ENCODE data around the gene PRR20G. TPM values are rescaled to one million over a fixed set of nuclear protein-coding genes. Genes with fewer than 3 reads are reported as not detected.

PRR20G gene
- polyA plus RNA-seq, 6 donors from 2014 or later = not detected

DNA sequence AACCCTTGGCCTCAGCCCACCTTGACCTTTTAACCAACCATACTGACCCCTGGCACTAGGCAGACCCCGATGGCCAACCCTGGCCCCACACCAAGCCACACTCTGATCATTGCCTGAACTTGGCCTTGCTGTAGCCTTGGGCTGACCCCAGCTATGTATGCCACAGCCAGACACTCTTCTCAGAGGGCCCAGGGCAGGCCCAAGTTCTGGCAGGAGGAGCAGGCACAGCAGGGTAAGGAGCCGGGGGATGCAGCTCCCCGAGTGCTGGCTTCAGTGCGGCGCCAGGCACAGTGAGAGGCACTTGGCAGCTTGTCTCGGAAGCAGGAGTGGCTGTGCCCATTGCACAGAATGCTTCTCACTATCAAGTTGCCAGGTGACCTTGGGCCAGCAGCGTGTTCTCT lies 22.3 kb downstream of the PRR20G start:
- peak overlapping the region in 1 of 6 donors; percentile 4 for H3K27ac Mint-ChIP-seq
- no peaks in the 10 kb centered on the region for H3K36me3 Mint-ChIP-seq
- peaks cover 3 to 24% (median 18%) of the 10 kb centered on the region in 7 donors for H3K9me3 Mint-ChIP-seq
- ATAC-seq (ENCODE audit: low read depth in 2 of 2) (no peak), DNase-seq (no peak)
- no peak overlapping the region for H3K4me3 Mint-ChIP-seq
- no peaks in the 10 kb centered on the region for H3K4me1 Mint-ChIP-seq
- H3K27me3 Mint-ChIP-seq = peaks cover 3 to 18% (median 10%) of the 10 kb centered on the region in 3 donors

- H3K27ac Mint-ChIP-seq = peak overlapping the region in 1 of 6 donors; percentile 29
- H3K27me3 Mint-ChIP-seq = peaks cover 5 to 18% (median 10%) of the 10 kb centered on the region in 3 donors
- H3K4me1 Mint-ChIP-seq = no peaks in the 10 kb centered on the region
- DNase-seq (no peak), ATAC-seq (ENCODE audit: low read depth in 2 of 2) (no peak)
- no peak overlapping the region for H3K4me3 Mint-ChIP-seq
- peaks cover 3 to 21% (median 17%) of the 10 kb centered on the region in 7 donors for H3K9me3 Mint-ChIP-seq
- no peaks in the 10 kb centered on the region for H3K36me3 Mint-ChIP-seq
These were observed 22.9 kb downstream of the PRR20G start for GRCh38 chr3:127264794-127265514.

DNA sequence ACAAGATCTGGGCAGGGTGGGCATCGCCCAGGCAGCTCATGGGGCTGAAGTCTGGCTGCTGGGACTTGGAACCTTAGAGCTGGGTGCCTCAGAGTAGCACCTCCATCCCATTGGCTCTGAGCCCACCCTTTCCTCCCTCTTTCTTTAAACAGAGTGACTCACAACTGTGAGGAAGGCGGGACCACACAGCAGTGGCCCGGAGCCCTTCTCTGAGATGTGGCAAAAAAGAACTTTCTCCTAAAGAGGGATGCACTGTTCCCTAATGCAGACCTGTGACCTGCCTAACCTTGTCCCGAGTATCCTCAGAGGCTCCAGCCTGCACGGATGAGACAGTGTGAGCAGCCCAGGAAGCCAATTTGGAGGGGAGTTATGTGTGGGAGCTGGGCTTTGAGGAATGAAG lies 23.6 kb downstream of the PRR20G start:
- ATAC-seq (ENCODE audit: low read depth in 2 of 2) = no peak
- H3K27ac Mint-ChIP-seq = peak overlapping the region in 1 of 6 donors; percentile 29
- H3K4me1 Mint-ChIP-seq = no peaks in the 10 kb centered on the region
- H3K27me3 Mint-ChIP-seq = peaks cover 5 to 18% (median 10%) of the 10 kb centered on the region in 3 donors
- H3K9me3 Mint-ChIP-seq = peaks cover 3 to 15% (median 11%) of the 10 kb centered on the region in 7 donors
- DNase-seq = no peak
- H3K36me3 Mint-ChIP-seq = no peaks in the 10 kb centered on the region
- H3K4me3 Mint-ChIP-seq = no peak overlapping the region

- Mint-ChIP-seq H3K36me3 (no peaks in the 10 kb centered on the region), H3K4me3 (no peak overlapping the region), H3K4me1 (no peaks in the 10 kb centered on the region), H3K27ac (no peak overlapping the region), H3K27me3 (peaks cover 5 to 18% (median 10%) of the 10 kb centered on the region in 3 donors), H3K9me3 (peaks cover 3 to 12% (median 7%) of the 10 kb centered on the region in 7 donors)
- no peak for ATAC-seq (ENCODE audit: low read depth in 2 of 2)
- DNase-seq = no peak
These were observed 24.1 kb downstream of the PRR20G start for GRCh38 chr3:127263586-127264231.

DNA sequence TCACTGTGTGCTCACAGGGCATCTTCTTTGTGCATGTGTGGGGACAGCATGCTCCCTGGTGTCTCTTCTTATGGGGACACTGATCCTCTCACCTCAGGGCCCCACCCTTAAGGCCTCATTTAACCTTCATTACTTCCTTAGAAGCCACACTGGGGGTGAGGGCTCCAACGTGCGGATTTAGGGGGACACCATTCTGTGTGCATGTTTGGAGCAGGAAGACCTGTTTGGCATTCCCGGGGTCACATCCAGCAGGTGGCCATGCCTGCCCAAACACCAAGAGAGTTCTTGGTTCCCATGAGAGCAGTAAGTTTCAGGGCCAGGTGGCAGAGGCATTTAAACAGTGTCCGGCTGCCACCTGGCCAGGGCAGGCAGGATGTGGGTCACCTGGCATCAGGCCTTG lies 24.8 kb downstream of the PRR20G start:
- no peak for ATAC-seq (ENCODE audit: low read depth in 2 of 2)
- H3K27me3 Mint-ChIP-seq = peaks cover 5 to 18% (median 10%) of the 10 kb centered on the region in 3 donors
- no peaks in the 10 kb centered on the region for H3K4me1 Mint-ChIP-seq
- no peak overlapping the region for H3K27ac Mint-ChIP-seq
- H3K9me3 Mint-ChIP-seq = peaks cover 0 to 5% (median 3%) of the 10 kb centered on the region in 7 donors
- no peak overlapping the region for H3K4me3 Mint-ChIP-seq
- no peaks in the 10 kb centered on the region for H3K36me3 Mint-ChIP-seq
- DNase-seq = no peak

DNA sequence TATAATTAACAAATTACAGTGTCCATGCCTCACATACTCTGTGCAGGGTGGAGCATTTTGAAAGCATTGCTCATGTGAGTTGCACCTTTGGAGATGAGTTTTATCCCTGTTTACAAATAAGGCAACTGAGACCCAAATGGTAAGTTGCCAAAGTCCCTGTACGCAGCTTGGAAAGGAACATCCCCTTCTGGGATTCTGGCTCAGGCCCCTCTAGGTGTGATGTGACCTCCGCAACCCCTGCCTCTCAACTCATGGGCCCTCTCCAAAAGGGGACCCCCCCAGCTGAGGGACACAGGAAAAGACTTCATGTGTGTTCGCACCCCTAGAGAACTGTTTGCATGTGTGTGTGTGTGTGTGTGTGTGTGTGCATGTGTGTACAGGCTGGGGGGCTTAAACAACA lies 25.3 kb downstream of the PRR20G start:
- Mint-ChIP-seq H3K9me3 (peaks cover 0 to 5% (median 3%) of the 10 kb centered on the region in 7 donors), H3K4me3 (no peak overlapping the region), H3K36me3 (no peaks in the 10 kb centered on the region), H3K4me1 (no peaks in the 10 kb centered on the region), H3K27me3 (peaks cover 5 to 18% (median 10%) of the 10 kb centered on the region in 3 donors), H3K27ac (no peak overlapping the region)
- ATAC-seq (ENCODE audit: low read depth in 2 of 2) = no peak
- DNase-seq = no peak

DNA sequence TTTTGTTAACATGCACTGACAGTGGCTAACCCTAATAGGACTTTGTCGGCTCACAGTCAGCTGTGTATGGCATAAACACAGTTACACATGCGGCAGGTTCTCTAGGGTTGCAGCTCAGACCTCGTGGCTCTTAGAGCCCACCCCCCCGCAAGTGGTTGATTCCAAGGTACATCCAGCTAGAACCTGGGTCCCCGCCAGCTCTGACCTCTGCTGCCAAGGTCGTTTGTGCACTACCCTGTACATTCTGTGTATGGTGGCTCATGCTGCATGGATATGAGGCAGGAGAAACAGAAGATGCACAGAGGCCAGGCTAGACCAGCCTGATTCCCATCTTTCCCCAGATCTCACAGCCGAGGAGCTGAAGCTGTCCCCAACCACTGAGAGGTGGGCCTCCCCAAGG lies 25.9 kb downstream of the PRR20G start:
- Mint-ChIP-seq H3K4me1 (no peaks in the 10 kb centered on the region), H3K4me3 (no peak overlapping the region), H3K27ac (no peak overlapping the region), H3K9me3 (peaks cover 0 to 3% (median under 1%) of the 10 kb centered on the region in 7 donors), H3K36me3 (no peaks in the 10 kb centered on the region), H3K27me3 (peaks cover 5 to 18% (median 10%) of the 10 kb centered on the region in 3 donors)
- no peak for DNase-seq
- no peak for ATAC-seq (ENCODE audit: low read depth in 2 of 2)

GRCh38 chr3:127260826-127261555 lies 26.9 kb downstream of the PRR20G start:
- Mint-ChIP-seq H3K27me3 (peaks cover 5 to 22% (median 12%) of the 10 kb centered on the region in 3 donors), H3K9me3 (peaks cover 0 to 1% (median 0%) of the 10 kb centered on the region in 7 donors), H3K4me3 (no peak overlapping the region), H3K4me1 (no peaks in the 10 kb centered on the region), H3K36me3 (no peaks in the 10 kb centered on the region), H3K27ac (peak overlapping the region in 1 of 6 donors; percentile 27)
- DNase-seq = no peak
- no peak for ATAC-seq (ENCODE audit: low read depth in 2 of 2)

- DNase-seq = no peak
- no peak for ATAC-seq (ENCODE audit: low read depth in 2 of 2)
- Mint-ChIP-seq H3K27me3 (peaks cover 5 to 21% (median 15%) of the 10 kb centered on the region in 3 donors), H3K4me1 (no peaks in the 10 kb centered on the region), H3K4me3 (no peak overlapping the region), H3K9me3 (no peaks in the 10 kb centered on the region), H3K27ac (no peak overlapping the region), H3K36me3 (no peaks in the 10 kb centered on the region)
These were observed 27.4 kb downstream of the PRR20G start for GRCh38 chr3:127260416-127260815.

DNA sequence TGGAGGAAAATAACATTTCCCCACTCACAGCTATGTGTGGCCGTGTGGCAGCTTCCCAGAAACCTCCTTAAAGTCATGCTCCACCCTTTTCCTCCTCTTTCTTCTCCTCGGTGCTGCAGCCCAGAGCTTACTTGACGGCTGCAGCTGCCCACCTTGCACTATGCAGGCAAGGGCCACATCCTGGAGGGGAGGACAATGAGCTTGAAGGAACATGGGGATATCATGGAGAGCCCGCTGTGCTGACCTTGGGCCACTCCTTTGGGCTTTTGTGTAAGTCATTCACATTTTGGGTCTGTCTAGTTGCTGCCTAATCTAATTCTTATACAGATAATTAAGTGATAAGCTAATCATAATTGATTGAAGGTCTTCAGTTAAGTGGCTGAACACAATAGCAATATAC lies 28.0 kb downstream of the PRR20G start:
- H3K27me3 Mint-ChIP-seq = peaks cover 5 to 17% (median 15%) of the 10 kb centered on the region in 3 donors
- H3K27ac Mint-ChIP-seq = peak overlapping the region in 1 of 6 donors; percentile 33
- no peak for ATAC-seq (ENCODE audit: low read depth in 2 of 2)
- H3K4me1 Mint-ChIP-seq = no peaks in the 10 kb centered on the region
- no peak for DNase-seq
- H3K36me3 Mint-ChIP-seq = no peaks in the 10 kb centered on the region
- H3K4me3 Mint-ChIP-seq = no peak overlapping the region
- H3K9me3 Mint-ChIP-seq = no peaks in the 10 kb centered on the region

GRCh38 chr3:127258733-127259132 lies 29.1 kb downstream of the PRR20G start:
- peaks cover 0 to 3% (median 0%) of the 10 kb centered on the region in 7 donors for H3K9me3 Mint-ChIP-seq
- H3K36me3 Mint-ChIP-seq = no peaks in the 10 kb centered on the region
- no peaks in the 10 kb centered on the region for H3K4me1 Mint-ChIP-seq
- H3K27ac Mint-ChIP-seq = no peak overlapping the region
- H3K27me3 Mint-ChIP-seq = peaks cover 5 to 16% (median 12%) of the 10 kb centered on the region in 3 donors
- no peak for ATAC-seq (ENCODE audit: low read depth in 2 of 2)
- H3K4me3 Mint-ChIP-seq = no peak overlapping the region
- DNase-seq = no peak

DNA sequence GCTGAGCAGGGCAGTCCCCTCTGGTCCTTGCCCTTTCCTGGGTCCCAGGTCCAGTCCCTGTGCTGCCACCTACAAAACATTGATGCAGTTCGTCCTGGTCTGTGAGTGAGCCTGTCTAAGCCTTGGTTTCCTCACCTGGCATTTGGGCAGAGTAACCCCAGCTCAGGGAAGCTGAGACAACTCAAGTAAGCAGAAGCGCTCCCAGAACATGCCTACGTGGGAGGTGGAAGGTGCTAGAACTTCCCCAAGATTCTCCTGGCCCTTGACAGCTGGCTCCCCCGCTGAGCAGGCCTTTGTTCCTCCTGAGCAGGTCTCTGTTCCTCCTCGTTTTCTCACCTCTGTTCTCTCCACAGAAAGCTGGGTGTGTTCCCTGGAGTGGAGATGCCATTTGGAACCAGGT lies 30.5 kb downstream of the PRR20G start:
- DNase-seq (no peak), ATAC-seq (ENCODE audit: low read depth in 2 of 2) (no peak)
- H3K4me3 Mint-ChIP-seq = no peak overlapping the region
- H3K27ac Mint-ChIP-seq = no peak overlapping the region
- H3K4me1 Mint-ChIP-seq = no peaks in the 10 kb centered on the region
- H3K36me3 Mint-ChIP-seq = no peaks in the 10 kb centered on the region
- peaks cover 5 to 16% (median 11%) of the 10 kb centered on the region in 3 donors for H3K27me3 Mint-ChIP-seq
- H3K9me3 Mint-ChIP-seq = peaks cover 0 to 3% (median 0%) of the 10 kb centered on the region in 7 donors

DNA sequence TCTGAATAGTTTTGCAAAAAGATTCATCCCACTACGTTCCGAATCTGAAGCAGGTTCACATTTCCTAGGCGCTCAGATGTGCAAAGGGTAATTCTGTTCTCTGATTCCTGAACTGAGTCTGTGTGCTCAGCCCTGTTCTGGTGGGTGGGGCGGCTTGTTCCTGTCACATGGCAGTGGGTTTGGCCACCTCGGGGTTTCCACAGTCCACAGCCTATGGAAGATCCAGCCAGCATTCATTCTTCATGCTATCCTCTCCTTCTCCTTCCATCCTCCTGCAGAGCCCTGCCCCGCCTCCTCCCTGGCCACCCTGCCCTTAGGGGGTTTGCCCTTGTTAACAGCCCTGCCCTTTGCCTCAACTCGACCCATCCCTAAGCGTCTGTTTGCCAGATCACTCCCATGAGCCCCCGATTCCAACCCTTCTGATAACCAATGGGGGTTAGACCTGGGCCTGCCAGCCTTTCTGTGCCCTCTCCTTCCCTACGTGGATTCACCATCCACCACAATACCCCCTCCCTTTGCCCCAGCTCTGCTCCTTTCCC lies 31.0 kb downstream of the PRR20G start:
- H3K27me3 Mint-ChIP-seq = peaks cover 5 to 16% (median 11%) of the 10 kb centered on the region in 3 donors
- H3K4me3 Mint-ChIP-seq = no peak overlapping the region
- no peak overlapping the region for H3K27ac Mint-ChIP-seq
- ATAC-seq (ENCODE audit: low read depth in 2 of 2) = no peak
- H3K9me3 Mint-ChIP-seq = peaks cover 0 to 3% (median 0%) of the 10 kb centered on the region in 7 donors
- no peaks in the 10 kb centered on the region for H3K4me1 Mint-ChIP-seq
- no peaks in the 10 kb centered on the region for H3K36me3 Mint-ChIP-seq
- DNase-seq = no peak
